HG03469 (cell line): ENCODE results near the gene UBALD2.

Source experiments
- ATAC-seq: cut with Tn5 transposase; IDR thresholded peaks from one replicate; pipeline ENCODE4 v1.9.1; 2021; ENCODE audit warnings: mild to moderate bottlenecking, moderate library complexity, moderate number of reproducible peaks; ENCODE audit not compliant: unreplicated experiment

The UBALD2 gene

GRCh38 chr17:76314392-76315227, 49.5 kb downstream of the UBALD2 start:
- ATAC-seq = no peak

GRCh38 chr17:76317535-76317934, 52.4 kb downstream of the UBALD2 start:
- no peak for ATAC-seq

GRCh38 chr17:76318586-76318985, 53.4 kb downstream of the UBALD2 start:
- ATAC-seq = no peak
